Amniotic stem cell (primary cell): ENCODE measurements around the gene CLDN6.

Source experiments
- DNase-seq: peaks from one replicate; lab custom pipeline; 2025; lab: John Stamatoyannopoulos, UW

CLDN6 gene

DNA sequence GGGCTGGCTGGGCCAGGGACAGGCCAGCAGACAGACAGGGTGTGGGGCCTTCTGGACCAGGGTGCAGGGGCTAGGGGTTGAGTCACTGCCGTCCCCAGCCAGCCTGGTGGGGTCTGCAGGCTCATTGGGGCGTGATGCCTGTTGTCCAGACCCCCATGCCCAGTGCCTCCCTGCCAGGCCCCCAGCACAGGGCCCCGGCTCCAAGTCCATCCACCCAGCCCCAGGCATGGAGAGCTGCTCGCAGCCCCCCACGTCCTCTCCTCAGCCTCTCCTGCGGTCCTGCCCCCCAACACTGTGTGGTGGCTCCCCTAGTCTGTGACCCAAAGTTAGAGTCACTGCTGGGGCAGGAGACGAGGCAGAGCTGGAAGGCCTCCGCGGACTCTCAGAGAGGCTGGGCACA lies 30.7 kb downstream of the CLDN6 start:
- no peak for DNase-seq

DNA sequence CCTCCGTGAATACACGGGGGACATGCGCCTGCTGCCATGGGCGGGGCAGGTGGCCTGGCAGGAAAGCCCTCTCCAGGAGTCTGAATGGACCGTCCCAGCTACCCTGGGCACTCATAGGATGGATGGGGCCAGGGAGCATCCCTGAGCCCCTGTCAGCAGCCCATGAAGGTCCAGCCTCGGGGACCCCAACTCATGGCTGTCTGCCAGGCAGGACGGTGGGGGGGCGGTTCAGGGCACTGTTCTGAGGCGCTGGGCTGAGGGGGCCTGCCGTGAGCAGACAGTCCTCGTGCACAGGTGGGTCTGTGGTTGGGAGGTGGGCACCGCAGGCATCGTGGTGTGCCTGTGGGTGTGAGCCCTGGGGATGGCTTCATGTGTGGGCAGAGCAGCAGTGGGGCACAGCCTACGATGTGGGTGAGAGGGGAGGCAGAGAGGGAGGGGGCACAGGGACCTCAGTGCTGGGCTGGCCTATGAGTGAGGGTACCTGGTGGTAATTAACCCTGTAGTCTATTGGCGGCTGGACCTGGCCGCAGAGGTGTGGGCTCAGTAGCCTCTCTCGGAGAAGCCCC lies 31.3 kb downstream of the CLDN6 start:
- DNase-seq = no peak

DNA sequence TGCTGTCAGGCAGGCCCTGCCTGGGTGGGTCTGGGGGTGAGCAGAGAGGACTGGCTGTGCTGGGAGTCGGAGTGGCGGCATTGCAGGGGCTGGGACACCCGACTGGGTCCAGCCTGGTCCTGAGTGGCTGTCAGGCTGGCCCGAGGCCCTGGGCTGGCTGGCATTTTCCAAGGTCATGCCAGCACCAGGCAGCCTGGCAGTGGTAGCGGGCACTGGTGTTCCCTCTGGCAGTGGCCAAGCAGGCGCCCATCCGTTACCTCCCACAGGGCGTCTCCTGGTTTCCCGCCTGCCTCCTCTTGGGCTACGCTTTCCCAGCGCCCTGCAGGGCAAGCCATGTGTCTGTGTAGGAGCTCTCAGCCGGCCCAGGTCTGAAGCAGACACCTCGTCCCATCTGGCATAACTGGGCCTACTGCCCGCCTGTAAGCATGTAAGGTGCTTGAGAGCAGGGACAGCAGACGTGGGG lies 32.1 kb downstream of the CLDN6 start:
- no peak for DNase-seq

DNA sequence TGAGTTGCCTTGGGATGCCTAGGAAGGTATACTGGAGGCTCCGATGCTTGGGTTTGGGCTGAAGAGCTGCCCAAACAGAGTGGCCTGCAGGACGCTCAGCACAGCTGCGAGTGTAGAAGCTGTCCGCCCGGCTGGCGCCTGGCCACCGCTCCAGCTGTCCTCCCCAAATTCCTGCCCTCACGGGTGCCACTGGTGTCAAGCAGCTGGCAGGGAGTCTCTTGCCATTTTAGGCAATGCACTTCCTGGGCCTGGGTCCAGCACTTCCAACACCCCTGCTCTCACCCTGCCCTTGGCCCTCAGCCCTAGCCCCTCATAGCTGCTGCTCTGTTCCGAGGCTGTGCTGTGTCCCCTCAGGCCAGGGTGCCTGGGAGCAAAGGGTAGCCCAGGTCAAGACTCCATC lies 32.5 kb downstream of the CLDN6 start:
- no peak for DNase-seq

DNA sequence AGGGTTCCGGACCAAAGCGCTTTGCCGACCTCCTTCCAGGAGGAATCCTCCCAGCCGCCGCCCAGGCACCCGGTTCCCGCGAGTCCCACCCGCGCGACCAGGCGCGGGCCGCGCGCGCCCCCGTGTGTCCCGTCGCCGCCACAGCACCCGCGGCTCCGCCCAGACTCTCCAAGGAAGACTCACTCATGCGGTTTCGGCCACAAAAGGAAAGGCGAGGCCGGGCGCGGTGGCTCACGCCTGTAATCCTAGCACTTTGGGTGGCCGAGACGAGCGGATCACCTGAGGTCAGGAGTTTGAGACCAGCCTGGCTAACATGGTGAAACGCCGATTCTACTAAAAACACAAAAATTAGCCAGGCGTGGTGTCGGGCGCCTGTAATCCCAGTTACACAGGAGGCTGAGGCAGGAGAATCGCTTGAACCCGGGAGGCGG lies 34.3 kb downstream of the CLDN6 start:
- peak; percentile 73 for DNase-seq

DNA sequence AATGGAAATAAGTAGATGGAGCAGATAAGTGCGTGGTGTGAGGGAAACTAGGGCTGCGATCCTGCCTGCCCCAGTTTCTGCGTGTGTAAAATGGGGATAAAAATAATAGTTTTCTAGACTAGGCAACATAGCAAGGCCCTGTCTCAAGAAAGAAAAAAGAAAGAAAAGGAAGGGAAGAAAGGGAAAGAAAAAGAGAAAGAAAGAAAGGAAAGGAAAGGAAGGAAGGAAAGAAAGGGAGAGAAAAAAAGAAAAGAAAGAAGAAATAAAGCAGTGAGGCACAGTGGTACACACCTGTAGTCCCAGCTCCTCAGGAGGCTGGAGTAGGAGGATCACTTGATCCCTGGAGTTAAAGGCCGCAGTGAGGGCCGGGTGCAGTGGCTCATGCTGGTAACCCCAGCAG lies 35.6 kb downstream of the CLDN6 start:
- no peak for DNase-seq

DNA sequence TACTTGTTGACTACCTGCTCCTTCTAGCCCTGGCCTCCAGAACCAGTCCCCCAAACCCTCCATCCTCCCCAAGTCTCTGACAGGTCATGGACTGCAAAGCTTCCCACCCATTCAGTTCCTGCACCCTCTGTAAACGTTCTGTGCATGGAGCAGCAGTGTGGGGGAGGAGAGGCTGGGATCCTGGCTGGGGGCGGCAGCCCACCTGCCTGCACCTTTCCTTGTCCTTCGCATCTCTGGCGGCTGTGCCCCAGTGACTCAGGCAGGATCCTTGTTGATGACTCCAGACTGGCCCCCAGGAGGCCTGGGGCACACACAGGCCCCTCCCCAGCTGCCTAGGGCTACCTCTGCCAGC lies 36.1 kb downstream of the CLDN6 start:
- DNase-seq = no peak

DNA sequence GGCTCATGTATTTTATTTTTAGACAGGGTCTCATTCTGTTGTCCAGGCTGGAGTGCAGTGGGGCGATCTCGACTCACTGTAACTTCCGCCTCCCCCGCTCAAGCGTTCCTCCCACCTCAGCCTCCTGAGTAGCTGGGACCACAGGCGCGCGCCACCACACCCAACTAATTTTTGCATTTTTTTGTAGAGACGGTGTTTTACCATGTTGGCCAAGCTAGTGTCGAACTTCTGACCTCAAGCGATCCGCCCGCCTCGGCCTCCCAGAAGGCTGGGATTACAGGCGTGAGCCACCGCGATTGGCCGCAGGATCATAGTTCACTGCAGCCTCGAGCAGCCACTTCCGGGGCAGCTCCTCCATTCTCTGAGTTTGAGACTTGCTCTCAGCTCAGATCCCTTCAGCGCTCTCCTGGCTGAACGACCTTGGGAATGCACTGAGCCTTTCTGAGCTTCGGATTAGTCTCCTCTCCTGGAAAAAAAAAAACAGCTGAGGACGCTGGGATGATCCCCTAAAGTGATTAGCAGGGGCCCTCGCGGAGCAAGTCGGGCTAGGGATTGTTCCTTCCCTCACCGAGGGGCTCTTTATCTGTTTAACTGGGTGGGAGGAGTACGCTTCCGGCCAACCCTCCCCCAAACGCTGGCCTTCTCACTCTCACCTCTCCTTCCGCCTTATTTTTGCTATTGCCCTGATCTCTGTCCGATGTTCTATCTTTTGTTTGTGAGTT lies 36.6 kb downstream of the CLDN6 start:
- no peak for DNase-seq

DNA sequence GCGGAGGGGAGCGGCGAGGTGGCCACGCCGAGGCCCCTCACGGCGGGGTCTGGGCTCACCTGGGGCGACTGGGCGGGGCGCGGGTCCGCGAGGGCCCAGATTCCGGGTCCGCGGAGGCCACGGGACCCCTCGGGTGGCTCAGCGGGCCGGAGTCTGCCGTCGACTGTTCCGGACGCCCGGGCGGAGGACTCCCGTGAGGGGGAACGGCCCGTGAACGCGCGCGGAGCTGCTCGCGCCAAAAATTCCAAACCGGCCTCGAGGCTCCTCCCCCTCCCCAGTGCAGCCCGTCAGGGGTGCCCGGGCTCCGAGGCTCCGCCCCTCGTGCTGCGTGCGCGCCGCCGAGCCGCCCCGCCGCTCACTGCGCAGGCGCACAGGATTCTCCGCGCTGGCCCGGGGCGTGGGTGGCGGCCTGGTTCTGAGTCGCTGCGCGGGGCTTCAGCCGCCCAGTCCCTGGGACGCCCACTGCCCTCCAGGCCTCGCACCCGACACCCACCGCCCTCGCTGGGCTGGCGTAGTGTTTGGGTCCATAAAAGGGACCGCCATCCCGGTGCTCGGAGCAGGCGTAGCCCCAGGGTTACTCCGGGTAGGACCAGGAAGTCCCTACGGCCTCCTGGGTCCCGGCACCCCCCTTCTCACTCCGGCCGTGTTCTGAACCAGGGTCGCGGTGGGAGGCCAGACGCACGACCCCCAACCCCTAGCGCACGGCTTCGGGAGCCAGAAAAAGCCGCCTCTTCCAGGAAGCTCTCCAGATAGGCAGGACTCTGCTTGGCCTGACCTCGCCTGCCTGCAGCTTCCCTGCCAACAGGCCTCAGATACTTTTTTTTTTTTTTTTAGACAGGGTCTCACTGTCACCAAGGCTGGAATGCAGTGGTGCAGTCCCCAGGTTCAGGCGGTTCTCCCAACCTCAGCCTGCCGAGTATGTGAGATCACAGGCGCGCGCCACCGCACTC lies 37.5 kb downstream of the CLDN6 start, which contains the start of gene PKMYT1:
Gene PKMYT1 (minus strand): TSS at position 220 of the 950 bp plus-strand sequence. CDS start 789 bp downstream, outside the sequence.
- peak; percentile 80 for DNase-seq

DNA sequence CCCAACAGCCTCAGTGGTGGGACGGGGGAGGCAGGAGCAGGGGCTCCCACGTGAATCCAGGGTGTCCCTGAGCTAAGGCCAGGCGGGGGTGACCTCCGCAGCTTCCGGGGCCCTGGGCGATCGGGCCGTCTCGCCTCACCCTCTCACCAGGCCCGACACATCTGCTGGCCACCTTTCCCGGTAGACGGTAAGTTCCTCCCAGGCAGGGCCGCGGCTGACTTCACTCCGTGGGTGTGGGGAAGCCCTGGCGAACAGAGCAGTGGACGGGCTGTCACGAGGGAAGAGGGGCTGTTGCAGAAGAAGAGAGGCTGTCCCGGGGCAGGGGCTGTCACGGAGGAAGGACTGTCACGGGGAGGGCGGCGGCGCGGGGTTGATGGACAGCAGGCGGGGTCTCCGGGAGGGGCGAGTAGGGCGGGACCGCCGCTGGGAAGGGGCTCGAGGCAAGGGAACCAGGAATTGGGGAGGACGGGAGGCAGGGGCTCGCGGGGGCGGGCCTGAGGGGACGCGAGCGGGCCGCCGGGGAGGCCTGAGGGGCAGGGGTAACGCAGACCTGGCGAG lies 38.2 kb downstream of the CLDN6 start:
- DNase-seq = no peak

DNA sequence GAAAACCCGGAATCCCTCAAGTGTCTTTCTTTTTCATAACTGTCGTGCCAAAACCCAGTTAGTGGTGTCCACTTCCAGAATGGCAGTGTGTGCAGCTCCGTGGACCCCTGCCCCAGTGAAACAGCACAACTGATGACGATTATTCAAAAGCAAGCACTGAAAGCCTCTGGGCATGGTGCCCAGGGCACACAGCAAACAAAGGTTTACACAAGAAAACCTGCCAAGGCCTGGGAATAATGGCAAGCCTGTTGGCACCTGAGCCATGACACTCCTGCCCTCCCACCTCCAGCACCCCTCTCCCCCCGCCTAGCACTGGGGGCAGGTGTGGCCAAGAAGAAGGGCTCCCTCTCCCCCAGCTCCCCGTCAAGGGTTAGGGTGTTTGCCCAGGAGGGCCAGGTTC lies 40.5 kb downstream of the CLDN6 start:
- no peak for DNase-seq

DNA sequence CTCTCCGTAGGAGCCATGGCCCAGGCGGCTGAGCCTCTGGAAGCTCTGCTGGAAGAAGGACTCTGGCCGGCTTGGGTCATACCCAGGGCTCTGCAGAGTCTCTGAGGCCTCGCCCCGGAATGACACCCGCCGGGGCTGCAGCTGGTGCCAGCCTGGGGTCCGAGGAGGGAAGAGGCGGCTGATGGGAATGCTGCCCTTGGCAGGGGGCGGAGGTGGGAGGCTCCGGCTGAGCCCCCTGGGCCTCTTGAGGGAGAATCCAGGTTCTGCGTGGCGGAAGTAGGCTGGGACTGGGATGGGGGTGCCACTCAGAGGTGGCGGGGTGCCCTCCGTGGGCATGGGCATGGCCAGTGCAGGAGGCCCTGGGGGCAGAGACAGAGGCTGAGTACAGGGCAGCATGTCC lies 41.3 kb downstream of the CLDN6 start:
- DNase-seq = no peak

DNA sequence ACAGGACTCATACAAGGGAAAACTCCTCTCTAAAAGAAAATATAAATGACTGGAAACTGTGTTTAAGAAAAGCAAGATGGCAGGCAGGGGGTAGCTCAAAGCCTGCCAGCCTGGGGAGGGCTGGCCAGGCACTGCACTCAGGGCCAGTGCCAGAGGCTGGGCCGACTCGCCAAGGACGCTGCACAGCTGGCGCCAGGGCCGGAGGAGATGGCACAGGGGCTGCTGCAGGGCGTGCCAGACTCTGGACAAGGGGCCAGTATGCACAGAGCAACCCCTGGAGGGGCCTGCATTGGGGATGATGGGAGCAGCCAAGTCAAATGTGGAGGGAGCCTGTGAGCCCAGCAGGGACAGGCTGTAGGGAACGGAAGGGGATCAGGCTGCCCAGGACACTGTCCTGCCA lies 41.8 kb downstream of the CLDN6 start:
- no peak for DNase-seq

DNA sequence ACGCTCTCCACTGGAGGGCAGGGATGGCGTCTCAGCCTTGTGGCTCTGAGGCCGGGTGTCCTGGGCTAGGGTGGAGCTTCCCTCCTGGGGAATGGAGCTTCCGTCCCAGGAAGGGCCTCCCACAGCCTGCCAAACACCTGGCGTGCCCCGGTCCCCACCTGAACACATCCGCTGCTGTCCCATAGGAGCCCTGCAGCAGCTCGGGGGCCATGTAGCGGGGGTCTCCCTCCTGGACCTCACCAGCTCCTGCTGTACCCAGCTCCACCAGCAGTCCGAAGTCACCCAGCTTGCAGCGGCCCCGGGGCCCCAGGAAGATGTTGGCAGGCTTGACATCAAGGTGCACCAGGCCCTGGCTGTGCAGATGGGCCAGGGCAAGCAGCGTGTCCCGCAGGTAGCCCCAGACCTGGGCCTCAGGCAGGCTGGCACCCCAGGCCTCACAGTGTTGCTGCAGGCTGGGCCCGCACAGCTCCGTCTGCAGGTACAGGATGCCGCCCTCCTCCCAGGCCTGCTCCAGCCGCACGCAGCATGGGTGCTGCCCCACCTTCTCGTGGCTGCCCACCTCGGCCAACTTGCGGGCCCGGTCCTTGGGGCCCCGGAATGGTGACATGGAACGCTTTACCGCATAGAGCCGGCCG lies 42.7 kb downstream of the CLDN6 start:
- no peak for DNase-seq

DNA sequence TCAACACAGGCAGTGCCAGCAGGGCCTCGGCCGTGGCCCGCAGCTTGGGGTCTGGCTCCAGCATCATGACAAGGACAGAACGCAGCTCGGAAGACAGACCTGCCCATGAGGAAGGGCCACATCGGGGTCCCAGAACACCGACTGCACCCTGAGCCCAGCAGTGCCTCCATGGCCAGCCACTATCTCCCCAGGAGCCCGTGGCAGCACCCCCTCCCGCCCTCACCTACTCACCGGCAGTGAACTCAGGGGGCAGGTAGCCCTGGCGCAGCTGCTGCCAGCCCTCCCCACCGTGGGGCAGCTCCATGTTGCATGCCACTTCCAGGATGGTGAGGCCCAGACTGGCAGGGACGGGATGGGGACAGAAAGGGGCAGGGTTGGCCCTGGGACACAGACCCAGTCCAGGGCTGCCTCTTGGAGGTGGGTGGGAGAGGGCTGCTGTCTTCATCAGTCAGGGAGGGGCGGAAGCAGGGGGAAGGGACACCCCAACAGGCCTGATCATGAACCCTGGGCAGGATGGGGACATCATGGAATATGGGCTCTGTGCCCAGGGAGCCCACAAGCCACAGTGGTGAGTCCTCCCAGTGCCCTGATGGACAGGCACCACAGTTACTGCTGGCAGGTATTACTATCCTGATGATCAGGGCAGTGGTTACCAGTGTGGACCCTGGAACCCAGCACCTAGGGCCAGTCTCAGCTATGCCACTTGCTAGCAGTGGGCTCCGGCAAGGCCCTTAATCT lies 43.5 kb downstream of the CLDN6 start:
- DNase-seq = no peak

DNA sequence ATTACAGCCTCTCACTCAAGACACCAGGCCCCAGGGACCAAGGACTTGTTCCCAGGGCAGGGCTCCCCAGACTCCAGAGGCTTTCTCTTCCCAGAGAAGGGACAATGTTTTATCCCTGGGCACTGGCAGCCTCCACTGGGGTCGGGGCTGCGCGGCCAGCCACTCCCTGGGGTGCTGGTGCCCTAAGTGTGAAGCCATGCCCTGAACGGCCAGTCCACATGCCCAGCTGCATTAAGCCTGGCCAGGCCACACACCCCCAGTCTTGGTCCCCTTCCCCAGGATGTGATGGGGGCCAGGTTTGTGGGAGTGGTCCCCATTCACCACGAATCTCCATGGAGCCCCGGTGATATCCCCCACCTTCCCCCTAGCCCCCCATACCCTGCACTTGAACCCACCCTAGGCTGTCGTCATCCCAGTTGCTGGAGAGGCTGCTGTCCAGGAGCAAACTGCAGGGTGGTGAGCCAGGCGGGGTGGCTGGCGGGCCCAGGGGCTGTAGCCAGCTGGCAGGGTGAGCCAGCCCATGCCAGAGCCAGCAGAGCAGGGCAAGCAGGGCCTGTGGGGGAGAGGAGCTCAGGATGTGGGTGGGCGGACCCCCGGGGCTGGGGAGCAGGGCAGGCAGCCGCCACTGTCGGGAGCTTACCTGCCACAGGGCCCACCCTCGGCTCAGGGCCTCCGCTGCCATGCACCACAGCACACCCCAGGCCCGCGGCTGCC lies 44.2 kb downstream of the CLDN6 start:
- no peak for DNase-seq

DNA sequence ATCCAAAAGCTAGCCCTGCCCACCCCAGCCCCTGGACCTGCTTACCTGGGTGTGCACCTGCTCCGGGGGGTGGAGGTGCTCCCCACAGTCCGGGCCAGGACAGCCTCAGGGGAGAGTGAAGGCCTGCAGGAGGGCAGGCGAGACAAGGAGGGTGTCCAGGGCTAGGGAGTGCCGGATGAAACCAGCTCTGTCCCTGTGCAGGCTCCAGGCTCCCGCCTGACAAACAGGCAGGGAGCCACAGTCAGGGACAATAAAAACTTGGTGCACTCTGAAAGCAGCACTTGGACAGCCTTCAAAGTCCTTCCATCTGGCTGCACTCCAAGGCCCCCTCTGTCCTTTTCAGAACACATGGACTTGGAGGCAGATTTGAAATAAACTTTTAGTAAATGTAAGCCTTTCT lies 44.9 kb downstream of the CLDN6 start:
- no peak for DNase-seq

DNA sequence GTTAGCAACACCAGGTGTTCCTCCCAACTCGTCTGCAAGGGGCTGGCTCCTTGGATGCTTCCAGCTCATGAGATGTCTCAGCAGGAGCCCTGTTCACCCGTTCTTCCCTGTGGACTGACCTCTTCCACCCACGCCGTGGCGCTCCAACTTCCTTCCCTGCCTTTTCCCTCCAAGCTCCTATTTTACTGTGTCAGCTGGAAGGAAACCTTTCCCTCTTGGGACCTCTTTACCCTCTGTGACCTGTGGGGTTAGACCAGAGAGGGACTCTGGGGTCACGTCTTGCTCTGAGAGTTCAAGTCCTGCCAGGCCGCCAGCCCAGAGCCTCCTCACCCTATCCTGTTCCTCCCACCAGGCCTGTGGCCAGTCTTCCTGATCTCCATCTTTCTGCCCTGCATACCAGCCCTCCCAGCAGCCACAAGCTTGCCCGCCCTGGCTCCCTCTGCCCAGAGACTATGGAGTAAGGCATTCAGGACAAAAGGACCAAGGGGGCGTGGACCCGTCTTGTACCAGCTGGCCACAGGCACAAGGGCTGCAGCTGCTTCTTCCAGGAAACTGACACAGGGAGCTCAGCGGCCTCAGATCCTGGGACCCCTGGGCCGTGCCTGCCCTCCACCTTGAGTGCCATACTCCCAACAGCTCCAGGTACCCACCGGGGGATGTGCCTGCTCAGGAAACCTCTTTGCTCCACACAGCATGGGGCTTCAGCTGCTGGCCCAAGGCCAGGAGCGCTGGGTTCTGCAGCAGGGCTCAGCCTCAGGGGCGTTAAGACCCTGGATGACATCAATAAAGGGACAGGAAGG lies 45.8 kb downstream of the CLDN6 start:
- DNase-seq = no peak

DNA sequence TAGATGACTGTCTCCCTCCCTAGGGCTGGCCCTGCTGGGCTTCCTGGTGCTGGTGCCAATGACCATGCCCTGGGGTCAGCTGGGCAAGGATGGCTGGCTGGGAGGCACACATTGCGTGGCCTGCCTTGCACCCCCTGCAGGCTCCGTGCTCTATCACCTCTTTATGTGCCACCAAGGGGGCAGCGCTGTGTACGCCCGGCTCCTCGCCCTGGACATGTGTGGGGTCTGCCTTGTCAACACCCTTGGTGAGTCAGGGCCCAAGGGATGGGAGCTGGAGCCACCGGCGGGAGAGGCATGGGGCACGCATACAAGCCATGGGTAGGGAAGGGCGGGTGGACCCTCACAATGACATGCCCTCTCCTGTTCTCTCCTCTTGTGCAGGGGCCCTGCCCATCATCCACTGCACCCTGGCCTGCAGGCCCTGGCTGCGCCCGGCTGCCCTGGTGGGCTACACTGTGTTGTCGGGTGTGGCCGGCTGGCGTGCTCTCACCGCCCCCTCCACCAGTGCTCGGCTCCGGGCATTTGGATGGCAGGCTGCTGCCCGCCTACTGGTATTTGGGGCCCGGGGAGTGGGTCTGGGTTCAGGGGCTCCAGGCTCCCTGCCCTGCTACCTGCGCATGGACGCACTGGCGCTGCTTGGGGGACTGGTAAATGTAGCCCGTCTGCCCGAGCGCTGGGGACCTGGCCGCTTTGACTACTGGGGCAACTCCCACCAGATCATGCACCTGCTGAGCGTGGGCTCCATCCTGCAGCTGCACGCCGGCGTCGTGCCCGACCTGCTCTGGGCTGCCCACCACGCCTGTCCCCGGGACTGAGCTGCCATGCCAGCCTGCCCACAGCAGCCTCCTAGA lies 46.6 kb downstream of the CLDN6 start:
- no peak for DNase-seq
